Medulla oblongata (tissue), 1 donor: ENCODE measurements around the gene SSBP3.

Source experiments
- DNase-seq: peaks from one replicate; pipeline ENCODE4 v3.0.0-alpha.2; 2015; ENCODE audit errors: extremely low spot score

Gene SSBP3

DNA sequence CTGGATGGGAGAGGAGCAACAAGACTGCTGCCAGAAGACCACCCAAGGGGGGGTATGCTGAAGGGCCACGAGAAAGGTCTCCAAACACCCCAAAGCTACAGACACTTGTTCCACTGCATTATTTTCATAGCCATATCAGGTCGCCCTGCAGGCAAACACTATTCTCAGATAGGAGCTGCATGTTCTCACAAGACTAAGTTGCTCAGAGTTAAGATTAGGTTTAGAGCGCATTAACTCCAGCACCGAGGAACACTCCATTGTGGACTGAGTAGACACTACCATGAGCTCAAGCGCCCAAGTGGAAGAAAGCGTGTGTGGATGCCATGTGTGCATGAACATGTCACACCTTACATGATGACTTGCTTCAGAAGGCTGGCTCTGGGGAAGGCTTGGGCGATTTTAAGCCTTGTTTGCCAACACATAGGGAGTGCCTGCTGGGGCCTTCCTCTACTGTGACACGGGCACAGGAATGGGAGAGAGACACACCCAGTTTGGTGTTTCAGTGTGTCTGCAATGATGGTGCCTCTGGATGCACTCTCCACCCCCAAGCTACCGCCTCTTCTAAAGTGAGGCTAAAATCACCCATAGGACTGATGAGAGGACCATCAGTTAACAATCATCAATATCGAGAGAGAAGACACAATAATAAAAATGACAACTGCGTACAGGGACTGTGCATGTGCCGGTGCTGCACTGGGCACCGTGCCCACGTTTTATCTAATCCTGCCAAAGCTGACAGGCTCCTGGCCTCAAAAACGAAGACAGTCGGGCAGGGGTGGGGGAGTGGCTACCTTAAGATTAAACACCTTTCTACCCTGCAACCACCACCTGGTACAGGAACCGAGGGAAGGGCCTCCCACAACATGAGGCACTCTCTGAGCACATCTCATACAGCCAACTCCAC lies 34.9 kb downstream of the SSBP3 start:
- DNase-seq = no peak

GRCh38 chr1:54370287-54370989 lies 35.8 kb downstream of the SSBP3 start:
- DNase-seq = no peak

DNA sequence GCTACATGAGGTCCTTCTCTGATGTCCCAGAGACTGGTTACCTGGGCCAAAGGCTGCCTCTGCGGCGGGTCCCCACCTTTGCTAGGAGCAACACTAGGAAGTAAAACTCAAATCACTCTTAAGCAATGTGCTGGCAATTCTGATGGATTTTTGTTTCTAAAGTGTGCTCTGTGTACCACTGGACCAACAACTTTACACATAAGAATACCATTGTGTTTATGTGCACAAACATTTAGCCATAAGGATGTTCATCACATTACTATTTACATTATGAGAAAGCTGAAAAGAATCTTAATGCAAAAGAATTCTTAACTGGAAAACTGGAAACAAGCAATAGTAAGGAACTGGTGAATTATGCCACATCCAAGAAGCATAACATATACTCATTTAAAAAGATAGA lies 38.6 kb downstream of the SSBP3 start:
- DNase-seq = no peak

GRCh38 chr1:54365847-54366246 lies 40.3 kb downstream of the SSBP3 start:
- DNase-seq = no peak

DNA sequence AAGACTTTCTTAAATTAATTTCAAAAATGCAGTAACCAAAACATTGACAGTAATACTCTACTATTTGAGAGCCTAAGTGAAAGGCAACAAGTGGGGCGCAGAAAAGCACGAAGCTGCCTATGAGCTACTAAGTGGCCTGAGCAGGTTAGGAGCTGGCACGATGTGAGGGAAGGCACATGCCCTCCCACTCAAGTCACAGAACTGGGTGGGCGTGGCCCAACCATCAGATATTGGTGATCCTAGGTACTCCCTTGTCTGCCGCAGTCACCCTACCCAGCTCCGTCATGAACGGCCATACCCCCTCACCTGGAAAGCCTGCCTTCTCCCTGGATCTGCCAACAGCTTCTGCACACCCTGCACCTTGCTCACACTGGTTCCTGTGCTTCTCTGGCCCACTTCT lies 40.8 kb downstream of the SSBP3 start:
- no peak for DNase-seq

GRCh38 chr1:54364995-54365394 lies 41.2 kb downstream of the SSBP3 start:
- DNase-seq = no peak

GRCh38 chr1:54364582-54364981 lies 41.6 kb downstream of the SSBP3 start:
- DNase-seq = no peak

DNA sequence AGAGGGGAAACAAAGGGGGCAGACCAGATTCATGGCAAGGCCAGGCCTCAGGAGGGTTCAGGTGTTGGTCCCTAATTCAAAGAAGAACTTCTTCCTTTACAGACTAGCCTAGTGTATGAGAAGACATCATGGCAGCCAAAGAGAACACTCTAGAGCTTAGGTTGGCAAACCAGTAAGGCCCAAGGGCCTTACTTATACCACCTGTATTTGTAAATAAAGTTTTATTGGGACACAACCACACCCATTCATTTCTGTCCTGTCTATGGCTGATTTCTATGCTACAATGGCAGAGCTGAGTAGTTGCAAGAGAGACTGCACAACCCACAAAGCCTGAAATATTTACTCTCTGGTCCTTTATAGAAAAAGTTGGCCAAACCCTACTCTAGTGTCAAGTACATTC lies 42.3 kb downstream of the SSBP3 start:
- DNase-seq = no peak

DNA sequence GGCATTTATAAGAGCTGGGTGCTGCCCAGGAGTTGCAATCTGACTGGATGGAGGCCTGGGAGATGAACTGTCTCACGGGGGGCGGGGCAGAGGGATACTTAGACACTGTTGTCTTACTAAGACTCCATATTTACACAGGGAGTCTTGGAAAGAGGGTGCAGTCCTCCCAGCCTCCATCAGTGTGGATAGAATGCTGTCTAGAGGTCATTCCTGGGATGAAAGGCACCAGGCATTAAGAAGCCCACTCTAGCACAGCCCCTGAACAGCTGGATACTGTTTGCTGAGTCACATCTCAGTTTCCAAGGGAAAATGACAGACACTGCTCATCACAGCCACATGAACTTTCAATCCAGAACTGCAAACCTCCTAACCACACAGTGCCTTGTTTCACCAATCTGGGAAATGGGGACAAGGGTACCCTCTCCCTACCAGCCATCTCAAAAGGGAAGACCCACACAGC lies 43.3 kb downstream of the SSBP3 start:
- DNase-seq = no peak

- peak; percentile 67 for DNase-seq
Observed at GRCh38 chr1:54361342-54361741, 44.9 kb downstream of the SSBP3 start.

GRCh38 chr1:54360165-54361005 lies 45.8 kb downstream of the SSBP3 start:
- no peak for DNase-seq

- no peak for DNase-seq
Observed at GRCh38 chr1:54359393-54360162, 46.6 kb downstream of the SSBP3 start.

DNA sequence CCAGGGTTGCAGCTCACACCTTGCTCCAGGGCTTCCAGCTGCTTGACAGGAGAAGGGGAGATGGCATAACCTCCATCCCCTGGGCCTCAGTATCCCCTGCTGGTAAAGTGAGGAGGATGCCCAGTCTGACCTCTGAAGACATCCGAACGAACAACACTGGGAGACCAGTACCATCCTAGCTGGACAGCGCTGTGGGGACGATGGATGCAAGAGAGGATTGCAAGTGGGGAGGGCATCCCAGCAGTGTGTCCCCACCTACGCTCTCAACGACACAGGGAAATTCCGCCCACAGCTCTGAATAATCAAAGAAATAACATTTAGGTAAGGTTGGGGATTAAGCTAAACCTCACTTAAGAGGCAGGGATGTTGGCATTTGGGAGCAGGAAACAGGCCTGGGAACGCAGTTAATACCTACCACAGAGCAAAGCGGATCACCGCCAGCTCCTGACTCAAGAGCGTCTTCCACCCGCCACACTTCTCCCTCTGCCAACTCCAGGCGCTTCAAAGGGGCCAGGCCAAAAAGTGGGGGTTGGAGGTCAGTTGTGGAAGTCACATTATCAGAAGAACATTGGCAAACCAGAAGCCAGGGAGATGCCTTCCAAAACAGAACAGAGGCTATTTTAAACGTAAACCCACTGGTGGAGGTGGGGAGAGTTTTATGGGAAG lies 47.6 kb downstream of the SSBP3 start:
- DNase-seq = no peak

- no peak for DNase-seq
Observed at GRCh38 chr1:54357967-54358366, 48.2 kb downstream of the SSBP3 start.

DNA sequence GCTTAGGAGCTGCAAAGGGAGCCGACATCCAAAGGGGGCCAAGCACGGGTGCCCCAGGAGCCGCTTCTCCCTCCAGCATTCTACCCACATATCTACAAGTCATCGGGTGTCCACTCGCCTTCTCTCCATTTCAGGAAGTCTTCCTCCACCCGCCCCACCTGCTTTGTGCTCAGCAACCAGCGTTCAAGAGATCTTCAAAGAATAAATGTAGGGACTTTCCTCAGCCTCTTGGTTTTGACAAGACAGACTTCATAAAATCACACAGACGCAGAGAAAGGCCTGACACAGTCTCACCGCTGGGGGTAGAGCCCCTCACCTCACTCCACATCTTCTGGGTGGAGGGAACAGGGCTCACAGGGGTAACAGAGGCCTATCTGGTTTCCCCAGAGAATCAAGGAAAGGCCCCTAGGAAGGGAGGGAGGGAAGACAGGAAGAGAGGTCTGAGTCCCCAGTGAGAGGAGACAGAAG lies 49.5 kb downstream of the SSBP3 start:
- no peak for DNase-seq

DNA sequence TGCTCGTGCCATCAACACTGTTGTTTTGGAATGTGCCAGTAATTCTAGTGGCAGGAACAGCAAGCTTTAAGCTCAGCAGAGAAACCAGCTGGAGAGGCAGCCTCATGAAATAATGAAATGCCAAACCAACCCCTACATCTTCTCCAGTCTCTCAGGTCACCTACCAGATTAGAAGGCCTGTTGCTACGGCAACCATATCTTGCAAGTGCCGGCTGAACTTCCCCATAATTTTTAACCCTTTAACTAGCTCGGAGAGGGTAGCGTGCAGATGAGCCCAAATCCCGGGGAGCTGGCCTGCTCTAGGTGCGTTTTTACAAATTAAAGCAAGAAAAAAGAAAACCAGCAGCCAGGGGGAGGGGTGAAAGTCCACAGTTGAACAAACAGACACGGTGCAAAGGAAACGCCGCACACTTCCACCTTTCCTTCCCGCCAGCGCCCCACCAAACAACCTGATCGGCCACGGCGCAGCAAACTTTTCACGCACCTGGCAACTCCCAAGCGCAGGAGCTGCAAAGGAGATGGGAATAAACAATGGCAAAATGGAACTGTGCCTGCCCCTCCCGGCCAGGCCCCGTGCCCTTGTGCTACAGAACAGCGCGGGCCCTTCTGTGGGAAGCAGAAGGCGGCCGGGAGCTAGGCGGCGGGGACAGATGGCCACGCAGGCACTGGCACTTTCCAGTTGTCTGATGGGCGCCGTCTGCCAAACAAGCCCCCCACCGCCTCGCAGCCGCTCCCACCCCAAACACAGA lies 50.1 kb downstream of the SSBP3 start:
- no peak for DNase-seq

GRCh38 chr1:54354899-54355298 lies 51.3 kb downstream of the SSBP3 start:
- DNase-seq = no peak

DNA sequence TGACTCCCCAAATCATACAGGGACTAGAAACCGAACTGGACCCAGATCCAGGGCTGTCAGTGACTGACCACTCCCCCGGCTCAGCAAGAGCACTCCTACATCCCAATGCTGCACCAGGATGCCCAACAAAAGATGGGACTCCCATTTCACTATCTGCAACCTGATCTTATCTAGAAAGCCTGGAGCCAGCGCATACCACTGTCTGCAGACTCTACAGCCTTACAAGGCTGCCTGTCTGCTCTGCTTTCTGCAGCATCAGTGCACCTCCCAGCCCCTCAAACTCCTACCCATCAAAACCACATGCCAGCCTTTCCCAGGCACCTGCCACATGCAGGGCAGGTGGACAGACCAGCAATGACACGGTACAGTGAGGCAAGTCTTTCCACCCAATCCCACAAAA lies 52.2 kb downstream of the SSBP3 start:
- no peak for DNase-seq

GRCh38 chr1:54352755-54353154 lies 53.4 kb downstream of the SSBP3 start:
- no peak for DNase-seq

DNA sequence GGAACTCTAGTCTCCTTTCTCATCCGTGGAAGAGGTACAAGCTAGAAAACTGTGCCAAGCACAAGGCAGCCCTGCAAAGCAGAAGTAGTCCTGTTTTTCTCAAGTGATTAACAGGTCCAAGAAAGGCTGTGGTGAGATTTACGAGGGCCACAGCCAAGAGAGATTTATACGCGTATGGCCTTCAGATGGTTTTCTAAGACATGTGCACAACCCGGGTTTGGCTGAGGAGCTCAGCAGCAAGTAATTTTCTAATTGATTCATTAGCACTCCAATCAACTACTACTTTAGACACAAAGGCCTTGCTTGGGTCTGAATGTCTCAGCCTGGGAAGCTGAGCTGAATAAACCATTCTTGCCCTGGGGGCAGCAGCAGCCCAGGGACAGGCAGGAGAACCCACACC lies 55.8 kb downstream of the SSBP3 start:
- no peak for DNase-seq
